Renal pelvis (tissue), 4 donors: ENCODE measurements around the gene ZNF385D. TPM values are rescaled to one million over a fixed set of nuclear protein-coding genes. Genes with fewer than 3 reads are reported as not detected.
"Not testable (repeated sequence)": the region's sequence is repeated elsewhere in the genome, so short reads cannot be mapped to it uniquely, and the experiment has no call there.

Experiments used
- DNase-seq: peaks from one replicate; pipeline ENCODE4 v3.0.0-alpha.2; 2013
- polyA plus RNA-seq, 3 donors: library from polyadenylated mRNA; unstranded; fragments of 120-200 nt; gene quantifications; one replicate each; pipeline ENCODE4 v1.2.1, GENCODE V29; 2013; ENCODE audit not compliant: insufficient read length in 3 of 3

Gene ZNF385D
- polyA plus RNA-seq, 3 donors = 9.5 to 15.9 (median 12.7) TPM

DNA sequence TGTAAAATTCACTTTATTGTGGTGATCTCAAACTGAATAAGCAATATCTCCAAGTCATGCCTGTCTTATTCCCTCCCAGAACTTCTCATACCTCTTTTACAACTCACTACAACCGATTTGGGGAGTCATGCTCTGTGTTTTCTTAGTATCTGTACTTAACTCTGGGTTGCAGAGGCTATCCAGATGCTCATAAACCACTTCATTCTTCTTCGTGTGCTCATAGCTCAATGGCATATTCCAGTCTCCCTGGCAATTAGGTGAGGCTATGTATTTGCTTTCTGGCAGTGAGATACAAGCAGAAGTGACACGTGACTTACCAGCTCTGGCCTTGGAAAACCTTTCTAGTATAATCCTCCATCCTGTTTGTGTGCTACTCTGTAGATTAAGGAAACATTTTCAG, 360.9 kb downstream of the ZNF385D start:
- DNase-seq = no peak

GRCh38 chr3:21387142-21387826, 363.7 kb downstream of the ZNF385D start:
- not testable (repeated sequence) for DNase-seq

GRCh38 chr3:21378036-21378435, 373.0 kb downstream of the ZNF385D start:
- not testable (repeated sequence) for DNase-seq

GRCh38 chr3:21377071-21377769, 373.8 kb downstream of the ZNF385D start:
- no peak for DNase-seq

DNA sequence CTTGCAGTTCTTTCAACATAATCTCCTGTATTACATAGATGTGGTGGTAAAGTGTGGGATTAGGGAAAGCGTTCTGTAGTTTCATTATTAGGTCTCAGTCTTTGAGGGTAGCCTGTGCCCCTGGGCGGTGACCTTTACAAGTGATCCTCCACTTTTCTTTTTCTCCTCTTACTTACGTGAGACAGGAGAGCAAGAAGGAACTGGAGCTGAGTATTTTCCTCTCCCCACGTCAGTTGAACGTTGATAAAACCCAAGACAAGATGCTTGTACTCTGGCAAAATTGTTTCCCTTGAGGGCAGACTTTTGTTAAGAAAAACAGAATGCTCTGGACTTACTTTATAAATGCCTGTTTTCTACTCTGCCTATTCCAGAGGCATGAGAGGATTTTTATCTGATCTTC, 378.7 kb downstream of the ZNF385D start:
- DNase-seq = no peak
